DND-41 (cell line): ENCODE results near the gene PRR19.

Experiments
- EZH2 ChIP-seq: IDR thresholded peaks from 3 replicates; pipeline ENCODE4 v1.6.1; 2012; ENCODE audit warnings: borderline replicate concordance, low read depth, mild to moderate bottlenecking, moderate library complexity, low read length, inconsistent platforms; ENCODE audit not compliant: severe bottlenecking
- TF ChIP-seq, protein P1 (sequence below): IDR thresholded peaks from 2 replicates; pipeline ENCODE4 v1.5.1; 2012; ENCODE audit warnings: borderline replicate concordance, low read length, moderate library complexity, mild to moderate bottlenecking; ENCODE audit not compliant: poor library complexity, severe bottlenecking; ENCODE audit errors: extremely low read depth

DNA sequence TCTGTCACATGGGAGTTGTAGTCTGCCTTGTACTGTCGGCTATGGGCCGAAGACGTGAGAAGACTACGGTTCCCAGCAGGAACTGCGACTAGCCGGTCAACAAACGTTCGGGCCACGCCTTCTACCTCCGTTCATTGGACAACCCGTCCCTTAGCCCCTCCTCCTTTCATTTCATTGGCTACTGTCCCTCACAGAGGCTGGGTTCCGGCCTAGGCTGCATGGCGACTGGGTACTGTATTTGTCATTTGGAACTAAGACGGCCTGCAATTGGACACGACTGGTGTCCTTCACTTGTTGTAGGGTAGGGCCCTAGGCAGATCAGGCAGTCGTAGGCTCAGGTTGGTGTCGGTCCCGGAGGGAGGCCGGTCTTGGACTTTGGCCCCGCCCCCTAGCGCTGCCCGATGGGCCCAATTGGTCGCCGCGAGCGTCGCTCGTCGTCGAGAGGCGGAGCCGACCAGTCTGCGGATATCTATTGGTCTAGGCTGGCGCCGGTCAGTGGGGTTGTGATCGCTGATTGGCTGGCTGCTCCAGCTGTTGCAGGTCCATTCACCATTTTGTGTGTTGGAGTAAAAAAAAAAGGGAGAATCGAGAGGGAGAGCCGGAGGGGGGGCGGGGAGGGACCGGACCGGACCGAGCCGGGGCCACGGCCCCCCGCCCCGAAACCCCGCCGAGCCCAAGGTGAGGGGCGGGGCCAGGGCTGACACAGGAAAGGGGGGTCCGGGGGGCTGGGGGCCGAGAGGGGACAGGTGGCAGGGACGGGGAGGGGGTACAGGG is 33.0 kb upstream of the PRR19 start, which contains the start of gene CIC:
- TF ChIP-seq, protein P1, sequence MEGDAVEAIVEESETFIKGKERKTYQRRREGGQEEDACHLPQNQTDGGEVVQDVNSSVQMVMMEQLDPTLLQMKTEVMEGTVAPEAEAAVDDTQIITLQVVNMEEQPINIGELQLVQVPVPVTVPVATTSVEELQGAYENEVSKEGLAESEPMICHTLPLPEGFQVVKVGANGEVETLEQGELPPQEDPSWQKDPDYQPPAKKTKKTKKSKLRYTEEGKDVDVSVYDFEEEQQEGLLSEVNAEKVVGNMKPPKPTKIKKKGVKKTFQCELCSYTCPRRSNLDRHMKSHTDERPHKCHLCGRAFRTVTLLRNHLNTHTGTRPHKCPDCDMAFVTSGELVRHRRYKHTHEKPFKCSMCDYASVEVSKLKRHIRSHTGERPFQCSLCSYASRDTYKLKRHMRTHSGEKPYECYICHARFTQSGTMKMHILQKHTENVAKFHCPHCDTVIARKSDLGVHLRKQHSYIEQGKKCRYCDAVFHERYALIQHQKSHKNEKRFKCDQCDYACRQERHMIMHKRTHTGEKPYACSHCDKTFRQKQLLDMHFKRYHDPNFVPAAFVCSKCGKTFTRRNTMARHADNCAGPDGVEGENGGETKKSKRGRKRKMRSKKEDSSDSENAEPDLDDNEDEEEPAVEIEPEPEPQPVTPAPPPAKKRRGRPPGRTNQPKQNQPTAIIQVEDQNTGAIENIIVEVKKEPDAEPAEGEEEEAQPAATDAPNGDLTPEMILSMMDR, result no peak
- TF ChIP-seq EZH2, result no peak
